GM21515 (cell line): ENCODE results near the gene SNX32.

ENCODE experiments used
- ATAC-seq: cut with Tn5 transposase; IDR thresholded peaks from one replicate; pipeline ENCODE4 v1.9.1; 2021; ENCODE audit not compliant: unreplicated experiment

The SNX32 gene

DNA sequence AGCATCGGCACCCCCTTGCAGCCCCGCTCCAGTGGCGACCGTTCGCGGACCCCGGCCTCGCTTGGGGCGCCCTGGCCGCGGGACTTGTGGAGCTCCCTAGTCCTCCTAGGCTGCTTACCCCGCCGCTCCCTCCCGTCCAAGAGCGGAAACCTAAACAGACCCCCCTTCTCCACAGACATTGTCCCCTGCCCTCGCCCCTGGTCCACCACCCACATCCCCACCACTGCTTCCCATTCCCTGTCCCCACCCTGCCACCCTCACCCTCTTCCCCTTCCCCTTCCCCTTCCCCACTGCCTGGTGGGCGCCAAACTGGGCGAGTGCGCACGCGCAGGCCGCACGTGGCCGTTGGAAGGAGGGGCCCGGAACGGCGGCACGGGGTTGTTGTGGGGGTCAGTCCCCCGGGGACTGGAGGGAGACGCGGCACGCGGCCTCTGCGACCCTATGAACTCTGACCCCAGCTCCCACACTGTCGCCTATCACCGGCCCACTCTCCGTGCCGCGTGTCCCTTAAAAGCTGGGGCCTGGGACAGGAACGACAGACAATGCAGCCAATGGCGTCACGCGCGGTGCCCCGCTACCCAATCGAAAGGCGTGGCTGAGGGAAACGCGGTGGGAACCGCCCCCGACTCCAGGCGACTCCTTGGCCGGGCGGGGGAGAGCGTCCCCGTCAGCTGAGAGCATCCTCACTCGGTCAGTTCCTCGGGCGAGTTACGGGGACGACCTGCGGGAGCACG lies at the start of gene SNX32:
SNX32 (plus strand) TSS at position 667 of the 734 bp plus-strand sequence. CDS start 103 bp downstream, outside the sequence.
- peak; percentile 90 for ATAC-seq

DNA sequence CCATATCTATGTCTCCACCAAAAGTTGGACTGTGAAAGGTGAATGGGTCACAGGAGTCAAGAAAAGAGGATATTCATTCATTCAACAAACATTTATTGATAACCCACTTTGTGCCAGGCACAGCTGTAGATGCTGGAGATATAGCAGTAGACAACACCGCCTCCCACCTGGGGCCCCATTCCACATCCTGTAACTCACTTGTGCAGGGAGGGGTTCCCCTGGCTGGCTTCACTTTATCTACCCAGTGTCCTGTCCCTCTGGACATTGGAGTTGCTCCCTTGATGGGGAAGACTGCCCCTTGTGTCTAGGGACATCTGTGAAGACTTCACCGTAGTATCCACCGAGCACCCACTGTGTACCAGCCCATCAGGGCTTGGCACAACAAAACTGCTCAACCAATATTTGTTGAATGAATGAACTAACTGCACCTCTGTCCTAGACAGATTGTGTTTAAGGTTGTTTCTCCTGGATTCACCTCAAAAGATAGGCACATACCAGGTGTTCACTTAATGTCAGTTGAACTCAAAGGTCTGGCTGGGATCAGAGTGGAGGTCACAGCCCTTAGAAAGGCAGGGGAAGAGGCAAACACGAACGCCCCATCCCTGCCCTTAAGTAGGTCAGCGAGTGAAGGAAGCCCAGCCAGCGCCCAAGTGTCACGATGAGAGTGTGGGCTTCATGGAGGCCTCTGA lies 48.3 kb upstream of the SNX32 start:
- no peak for ATAC-seq

DNA sequence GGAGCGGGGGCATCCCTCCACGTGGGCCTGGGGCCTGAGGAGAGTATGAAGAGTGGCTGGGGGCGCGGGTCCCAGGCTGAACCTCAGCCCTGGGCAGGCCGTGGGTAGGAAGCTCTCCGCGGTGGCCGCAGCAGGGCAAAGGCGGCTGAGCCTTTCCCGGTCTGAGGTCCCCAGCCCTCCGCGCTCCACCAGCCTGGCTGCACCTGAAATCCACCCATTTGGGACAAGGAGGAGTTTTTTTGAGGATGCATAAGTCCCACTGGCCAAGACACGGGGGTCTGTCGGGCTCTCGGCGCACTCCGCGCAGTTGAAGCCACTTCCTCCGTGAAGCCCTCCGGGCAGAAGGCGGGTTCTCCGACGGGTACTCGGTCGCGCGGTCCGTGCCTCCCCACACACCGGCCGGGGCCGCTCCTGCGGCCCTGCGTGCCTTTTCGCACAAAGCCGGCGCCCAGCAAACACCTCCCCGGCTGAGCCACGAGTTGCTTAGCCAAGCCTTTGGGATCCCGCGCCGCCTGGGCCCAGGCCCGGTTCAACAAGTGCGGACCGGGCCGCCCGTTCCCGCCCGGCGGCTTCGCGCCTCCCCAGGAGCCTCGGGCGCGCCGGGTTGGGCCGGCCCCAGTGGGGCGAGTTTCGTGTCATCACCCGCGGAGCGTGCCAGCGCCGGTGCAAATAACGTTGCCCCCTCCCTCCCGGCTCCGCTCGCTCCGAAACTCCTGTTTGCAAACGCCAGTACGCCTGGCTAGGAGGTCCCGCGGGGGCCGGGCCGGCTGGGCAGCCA lies 47.6 kb upstream of the SNX32 start:
- no peak for ATAC-seq

DNA sequence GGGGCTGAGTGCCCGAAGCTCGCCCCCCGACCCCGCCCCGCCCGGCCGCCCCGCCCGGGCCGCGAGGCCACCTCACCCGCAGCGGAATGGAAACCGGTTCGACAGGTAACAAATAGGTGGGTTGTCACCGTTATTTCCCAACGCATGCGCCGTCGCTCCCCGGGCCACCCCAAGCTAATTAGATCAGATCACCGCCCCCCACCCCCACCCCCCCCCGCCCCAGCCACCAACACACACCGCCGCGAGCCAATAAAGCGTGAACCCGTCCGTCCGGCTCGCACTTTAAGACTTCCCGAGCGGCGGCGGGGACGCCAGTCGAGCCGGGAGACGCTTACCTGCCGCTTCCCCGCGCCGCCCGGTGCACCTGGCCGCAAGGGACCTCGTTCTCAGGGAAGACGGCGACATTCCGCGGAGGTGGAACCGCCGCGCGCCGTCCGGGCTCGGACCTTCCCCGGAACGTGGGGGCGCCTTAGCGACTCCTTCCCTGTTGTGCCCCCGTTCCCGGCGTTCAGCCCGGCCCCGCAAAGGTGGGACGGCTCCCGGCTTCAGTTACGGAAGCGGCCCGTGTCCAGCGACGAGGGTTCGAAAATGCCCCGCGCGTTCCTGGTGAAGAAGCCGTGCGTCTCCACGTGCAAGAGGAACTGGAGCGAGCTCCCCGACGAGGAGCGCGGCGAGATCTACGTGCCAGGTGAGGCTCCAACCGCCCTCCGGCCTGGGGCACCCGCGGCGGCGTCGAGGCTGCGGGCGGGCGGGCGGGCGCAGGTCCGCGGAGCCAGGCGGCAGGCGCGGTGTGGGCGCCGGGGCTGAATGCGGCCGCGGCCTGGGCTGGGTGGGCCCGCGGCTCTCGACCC lies 46.8 kb upstream of the SNX32 start, which contains the start of gene OVOL1:
OVOL1 (plus strand) TSS at position 278 of the 851 bp plus-strand sequence; CDS start at position 589, 311 bp downstream.
- no peak for ATAC-seq

DNA sequence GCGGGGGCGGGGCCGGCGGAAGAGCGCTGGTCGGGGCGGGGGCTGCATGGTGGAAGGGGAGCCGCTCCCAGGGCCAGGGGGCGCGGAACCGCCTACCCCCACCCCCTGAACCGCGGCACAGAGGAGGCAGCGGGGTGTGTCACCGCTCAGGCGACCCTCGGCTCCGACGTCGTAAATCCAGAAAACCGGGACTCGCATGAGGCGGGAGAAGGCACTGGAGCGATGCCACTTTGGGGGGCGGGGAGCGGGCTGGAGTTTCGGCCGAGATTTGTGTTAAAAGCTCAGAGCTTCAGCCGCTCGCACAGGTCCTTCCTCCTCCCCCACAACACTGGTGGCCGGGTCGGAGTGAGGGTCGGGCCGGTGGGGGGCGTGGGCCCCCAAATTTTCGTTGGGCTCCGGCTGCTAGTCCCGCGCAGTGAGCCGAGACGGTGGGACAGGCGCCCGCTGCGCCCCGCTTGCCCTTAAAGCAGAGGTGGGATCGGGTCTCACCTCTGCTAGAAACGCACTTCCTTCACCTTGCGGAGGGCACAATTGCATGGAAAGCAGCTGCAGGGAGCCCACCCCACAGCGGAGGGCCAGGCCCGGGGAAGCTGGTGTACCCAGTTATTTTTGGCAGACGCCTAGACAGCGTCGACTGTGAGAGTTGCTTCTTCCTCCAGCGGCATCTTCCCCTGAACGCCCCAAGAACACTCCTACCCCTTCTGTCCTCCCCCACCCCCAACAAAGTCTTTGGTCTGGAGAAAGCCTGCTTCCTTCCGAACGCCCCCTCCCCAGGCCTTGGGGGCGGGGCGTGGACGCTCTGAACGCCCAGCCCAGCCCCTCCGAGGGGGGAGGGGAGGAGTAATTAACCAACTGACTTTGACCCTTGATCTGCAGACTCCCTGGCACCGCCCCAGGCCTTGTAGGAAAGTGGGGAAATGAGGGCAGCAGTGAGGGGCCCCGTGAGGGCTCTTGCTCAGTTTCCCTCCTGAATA lies 45.8 kb upstream of the SNX32 start:
- no peak for ATAC-seq

DNA sequence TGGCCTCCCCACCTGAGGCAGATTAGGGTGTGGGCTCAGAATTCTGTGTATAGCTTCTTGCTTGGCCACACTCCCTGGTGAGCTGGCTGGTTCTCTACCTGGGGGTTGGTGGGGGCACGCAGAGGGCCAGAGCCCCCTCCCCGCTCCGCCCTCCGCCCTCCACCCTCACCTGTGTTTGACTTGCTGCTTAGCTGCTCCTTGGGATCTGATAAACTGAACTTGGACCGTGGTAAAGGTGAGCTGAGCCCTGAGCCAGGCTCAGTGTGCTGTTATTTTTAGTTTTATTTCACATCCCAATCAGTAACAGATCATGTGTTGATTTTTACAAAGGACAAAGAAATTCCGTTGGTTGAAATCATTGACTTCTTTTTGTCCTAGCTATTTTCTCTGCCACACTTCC lies 44.9 kb upstream of the SNX32 start:
- no peak for ATAC-seq

DNA sequence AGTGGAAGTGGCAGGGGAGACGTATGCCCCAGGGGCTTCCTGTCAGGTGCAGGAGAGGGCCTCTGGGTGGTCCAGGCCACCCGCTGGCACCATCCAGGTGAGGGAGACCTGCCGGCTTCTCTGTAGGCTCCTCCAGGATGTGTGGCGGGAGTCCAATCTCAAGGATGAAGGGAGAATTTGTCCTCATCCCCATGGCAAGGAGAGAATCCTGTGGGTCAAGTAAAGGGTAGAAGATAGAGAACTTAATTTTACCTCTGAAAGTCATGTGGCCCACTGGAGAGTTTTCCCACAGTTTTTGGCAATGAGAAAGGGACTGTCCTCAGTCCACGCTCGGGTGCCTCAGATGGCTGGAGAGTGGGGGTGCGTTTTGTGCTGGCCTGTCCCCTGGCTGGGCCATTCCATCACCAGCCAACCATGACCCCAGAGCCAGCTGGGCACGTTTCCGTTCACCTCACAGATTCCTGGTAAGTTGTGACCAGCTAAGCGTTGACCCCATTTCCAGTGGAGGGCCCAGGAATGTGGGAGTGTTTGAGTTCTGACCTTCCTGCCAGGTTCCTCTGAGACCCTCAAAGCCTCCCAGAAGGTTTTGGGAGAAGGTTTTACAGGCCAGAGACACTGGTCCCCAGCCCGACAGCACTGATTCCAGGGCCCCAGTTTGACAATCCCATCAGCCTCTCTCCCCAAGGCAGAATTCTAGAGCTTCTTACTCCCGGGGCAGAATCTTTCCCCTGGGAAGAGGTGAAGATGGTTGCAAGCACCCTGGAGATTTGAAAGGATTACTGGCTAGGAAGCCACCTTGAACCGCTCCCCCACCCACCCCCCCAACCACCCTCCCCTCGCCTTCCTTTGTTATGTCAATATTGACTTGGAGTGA lies 44.3 kb upstream of the SNX32 start:
- no peak for ATAC-seq

DNA sequence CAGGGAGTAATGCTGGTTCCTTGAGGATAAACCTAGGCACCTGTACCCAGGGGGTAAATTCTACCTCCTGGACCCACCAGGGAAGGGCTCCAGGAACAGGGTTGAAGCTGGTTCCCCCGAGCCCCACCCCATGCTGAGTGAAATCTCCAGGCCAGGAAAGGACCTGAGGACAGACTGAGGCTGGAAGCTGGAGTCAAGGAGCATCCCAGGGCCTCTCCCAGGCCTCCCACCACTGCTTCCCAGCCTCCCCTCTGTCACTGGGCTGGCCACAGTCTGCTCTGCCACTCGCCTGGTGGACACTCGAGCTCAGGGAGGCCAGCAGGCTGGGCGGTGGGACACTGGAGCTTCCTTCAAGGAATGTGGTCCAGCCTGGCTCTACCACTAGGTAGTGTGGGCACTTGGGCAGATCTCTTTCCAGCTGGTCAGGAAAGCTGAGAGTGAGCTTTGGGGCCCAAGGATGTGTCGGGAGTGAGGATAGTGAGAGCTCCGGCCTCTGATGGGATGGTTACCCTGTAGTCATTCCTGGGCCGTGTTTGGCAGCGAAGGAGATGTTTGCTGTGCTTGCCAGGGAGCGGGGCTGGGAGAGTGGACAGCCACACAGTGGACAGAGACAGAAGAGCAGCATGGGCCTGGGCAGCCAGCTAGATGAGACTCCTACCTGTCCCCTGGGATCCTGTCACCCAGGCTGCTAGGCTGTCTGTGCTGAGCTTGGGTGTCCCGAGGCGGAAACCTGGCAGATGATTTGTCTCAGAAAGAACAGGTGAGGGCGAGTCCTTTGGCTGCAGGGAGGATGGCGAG lies 43.5 kb upstream of the SNX32 start:
- ATAC-seq: no peak

DNA sequence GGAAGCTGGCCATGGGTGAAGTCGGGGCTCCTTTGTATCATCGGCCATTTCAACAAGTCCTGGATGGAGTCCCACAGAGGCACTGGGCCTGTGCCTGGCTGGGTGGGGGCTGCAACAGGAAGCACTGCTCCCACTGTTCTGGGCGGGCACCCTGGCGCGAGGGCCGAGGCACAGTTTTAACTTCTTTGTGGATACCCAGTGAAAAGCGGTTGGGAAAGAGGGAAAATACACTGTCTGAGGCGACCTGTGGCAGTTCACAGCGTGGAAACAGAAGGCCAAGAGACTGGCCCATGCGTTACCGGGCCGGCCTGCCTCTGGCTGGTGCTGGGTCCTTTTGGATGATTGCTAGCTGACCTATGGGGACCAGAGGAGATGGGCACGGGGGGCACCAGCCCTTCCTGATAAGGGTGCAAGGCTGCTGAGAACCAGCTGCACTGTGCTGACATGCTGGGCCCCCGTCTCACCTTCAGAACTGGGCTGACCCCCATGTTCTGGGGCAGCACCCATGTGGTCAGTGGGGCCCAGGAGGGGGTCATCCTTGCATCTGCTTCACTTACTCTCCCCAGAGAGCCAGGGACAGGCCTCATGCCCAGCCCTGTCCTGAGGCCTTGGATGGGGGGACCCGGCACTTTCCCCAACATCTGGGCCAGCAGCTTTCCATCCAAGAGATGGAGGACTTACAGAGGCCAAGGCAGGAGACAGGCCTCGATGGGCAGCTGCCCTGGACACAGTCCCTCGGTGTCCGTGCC lies 42.7 kb upstream of the SNX32 start:
- no peak for ATAC-seq

DNA sequence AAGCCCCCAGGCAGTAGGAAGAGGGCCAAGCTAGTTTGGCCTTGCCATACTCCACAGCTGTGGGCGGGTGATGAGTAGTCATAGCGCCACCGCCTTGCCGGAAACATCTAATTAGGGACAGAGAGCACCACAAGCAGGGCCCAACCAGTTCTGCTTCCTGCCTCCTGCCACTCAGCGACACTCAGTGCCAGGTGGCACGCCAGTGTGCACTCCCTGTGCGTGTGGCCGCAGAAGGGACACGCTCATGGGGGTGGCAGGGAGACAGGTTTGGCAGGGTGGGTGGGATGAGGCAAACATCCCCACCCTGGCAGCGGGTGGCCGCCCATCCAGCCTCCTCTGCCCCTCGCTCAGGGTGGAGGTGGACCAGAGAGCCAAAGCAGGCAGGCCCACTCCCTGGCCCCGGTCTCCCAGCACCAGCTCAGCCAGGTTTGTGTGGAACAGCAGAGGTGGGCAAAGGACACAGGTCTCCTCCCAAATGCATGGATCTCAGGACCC lies 42.0 kb upstream of the SNX32 start:
- ATAC-seq: peak; percentile 66

DNA sequence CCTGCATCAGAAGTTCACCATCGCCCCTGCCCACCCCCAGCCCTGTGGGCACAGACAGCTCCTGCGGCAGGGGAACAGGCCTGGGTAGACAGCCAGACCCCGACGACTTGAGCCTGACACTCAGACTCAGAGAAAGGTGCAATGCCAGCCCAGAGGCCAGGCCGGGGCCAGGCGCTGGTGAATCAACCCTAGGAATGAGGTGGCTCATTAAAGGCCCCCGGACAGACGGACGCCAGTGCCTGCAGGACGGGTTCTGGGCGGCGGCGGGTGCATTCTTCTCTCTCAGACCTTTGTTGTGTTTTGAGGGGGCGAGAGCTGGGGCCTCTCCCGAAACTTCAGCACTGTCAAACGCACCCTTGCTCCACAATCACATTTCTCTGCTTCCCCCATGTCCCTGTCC lies 41.3 kb upstream of the SNX32 start:
- no peak for ATAC-seq

DNA sequence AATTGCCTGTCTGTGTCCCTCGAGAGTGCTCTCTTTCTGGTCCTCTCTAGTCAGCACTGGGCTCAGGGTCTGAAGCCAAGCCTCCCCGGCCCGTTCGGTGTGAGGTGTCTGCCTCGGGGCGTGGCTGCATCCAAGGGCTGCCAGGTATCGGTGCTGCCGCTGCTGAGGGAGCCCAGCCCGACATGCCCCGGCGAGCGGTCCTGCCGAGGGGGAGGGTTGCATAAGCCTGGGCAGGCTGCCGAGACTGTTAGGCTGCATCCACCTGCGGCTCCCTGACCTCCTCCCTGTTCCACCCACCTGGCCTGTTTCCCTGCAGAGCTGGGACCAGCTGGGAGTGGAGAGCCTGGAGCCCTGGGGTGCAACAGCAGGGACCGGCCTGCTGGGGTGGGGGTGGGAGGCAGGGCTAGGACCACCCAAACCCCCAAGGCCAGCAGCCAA lies 40.6 kb upstream of the SNX32 start:
- no peak for ATAC-seq

DNA sequence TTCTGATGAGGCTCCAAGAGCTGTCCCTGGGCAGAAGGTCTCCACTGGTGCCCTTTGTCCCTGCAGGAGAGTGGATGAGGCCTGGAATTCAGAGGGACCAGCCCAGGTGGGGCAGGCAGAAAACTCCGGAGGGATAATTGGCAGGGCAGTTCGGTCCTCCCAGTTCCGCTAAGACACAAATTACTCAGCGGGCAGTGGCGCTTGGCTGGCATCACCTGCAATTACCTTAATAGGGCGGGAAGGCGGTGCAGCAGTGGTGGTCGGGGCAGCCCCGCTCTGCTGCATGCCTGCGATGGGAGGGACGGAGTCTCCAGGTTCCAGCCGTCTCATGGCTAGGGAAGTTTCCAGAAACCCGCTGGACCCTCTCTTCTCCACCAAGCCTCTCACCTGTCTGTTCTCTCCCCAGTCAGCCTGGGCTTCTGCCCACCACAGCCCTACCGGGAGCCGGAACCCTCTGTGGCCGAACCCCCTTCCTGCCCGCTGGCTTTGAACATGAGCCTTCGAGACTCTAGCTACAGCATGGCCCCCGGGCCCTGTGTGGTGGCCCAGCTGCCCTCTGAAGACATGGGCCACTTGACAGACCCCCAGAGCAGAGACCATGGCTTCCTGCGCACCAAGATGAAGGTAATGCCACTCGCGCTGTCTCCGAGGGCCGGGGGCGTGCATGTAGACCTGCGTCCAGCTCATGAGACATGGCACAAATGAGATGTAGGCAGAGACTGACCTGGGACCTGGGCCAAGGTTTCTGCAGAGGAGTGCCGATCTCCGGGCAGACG lies 40.0 kb upstream of the SNX32 start:
- no peak for ATAC-seq

DNA sequence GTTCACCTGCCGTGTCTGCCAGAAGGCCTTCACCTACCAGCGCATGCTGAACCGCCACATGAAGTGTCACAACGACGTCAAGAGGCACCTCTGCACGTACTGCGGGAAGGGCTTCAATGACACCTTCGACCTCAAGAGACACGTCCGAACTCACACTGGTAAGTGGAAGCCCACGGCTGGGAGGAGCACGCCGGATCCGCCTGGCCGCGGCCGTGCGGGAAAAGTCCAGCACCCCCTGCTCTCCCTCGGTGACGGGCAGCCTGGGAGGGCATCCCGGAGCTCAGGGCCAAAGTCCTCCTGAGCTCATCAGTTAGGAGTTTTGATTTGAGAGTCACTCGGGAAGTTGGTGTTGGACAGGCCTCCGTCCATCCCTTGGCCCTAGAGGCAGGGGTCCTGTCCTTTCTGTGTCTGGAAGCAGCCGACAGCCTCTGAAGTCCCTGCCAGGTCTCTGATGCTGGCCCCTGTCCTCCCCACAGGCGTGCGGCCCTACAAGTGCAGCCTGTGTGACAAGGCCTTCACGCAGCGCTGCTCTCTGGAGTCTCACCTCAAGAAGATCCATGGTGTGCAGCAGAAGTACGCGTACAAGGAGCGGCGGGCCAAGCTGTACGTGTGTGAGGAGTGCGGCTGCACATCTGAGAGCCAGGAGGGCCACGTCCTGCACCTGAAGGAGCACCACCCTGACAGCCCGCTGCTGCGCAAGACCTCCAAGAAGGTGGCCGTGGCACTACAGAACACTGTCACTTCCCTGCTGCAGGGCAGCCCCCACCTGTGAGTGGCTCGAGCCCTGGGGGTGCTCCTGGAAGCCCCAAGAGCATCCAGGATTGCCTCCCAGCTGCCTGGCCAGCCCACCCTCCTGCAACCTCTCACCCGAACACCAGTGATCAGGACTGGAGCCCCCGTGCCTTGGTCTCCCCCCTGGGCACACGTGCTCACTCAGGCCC lies 38.9 kb upstream of the SNX32 start:
- no peak for ATAC-seq
